ENCODE data around the gene OR7G2. TPM values are rescaled to one million over a fixed set of nuclear protein-coding genes. Genes with fewer than 3 reads are reported as not detected.

Gene OR7G2
- total and polyA plus RNA-seq, 9 of the 15 experiments (the other 6 are each of a cell fraction or from before 2014, with no cell fraction given): 0.20 TPM; not detected in 8

GRCh38 chr19:9065457-9066014, 41.7 kb downstream of the OR7G2 start:
- POLR2A ChIA-PET: interaction anchor here (0.6 kb wide), 1 partner anchor 9 kb away, joined by 3 read pairs; no protein-coding TSS in a partner anchor
- intact Hi-C loops (cut with micrococcal nuclease): no loop called here

More at GRCh38 chr19:9065457-9066014, 41.7 kb downstream of the OR7G2 start:
- BruUV-seq (replicated peaks): no TSS peak
- DNase-seq (ENCODE audit: extremely low read depth in 1 of 4, low spot score in 3 of 4) (no peak), ATAC-seq (no peak), FAIRE-seq (no peak)
- H4K20me1 ChIP-seq (replicated peaks; ENCODE audit: control insufficient read depth, insufficient read depth, low read length): no peaks in the 10 kb centered on the region
- CTCF ChIA-PET (ENCODE audit: low intra/inter-chr PET ratio): no interaction called here
- in situ Hi-C loops (cut with MboI): no loop called here
- no peak overlapping the region for H3K27ac ChIP-seq (ENCODE audit: extremely low read depth, low read depth, low read length)
- peaks cover 2 to 18% of the 10 kb centered on the region in 2 experiments; a peak in 2 of 5 replicates for H3K27me3 ChIP-seq (ENCODE audit: control insufficient read depth in 2 of 2, insufficient read depth in 2 of 2, low read length in 2 of 2)
- no peak overlapping the region for H2AFZ ChIP-seq (ENCODE audit: low read depth, low read length)
- H3K9ac ChIP-seq (ENCODE audit: insufficient read depth in 1 of 2, low read depth in 2 of 2, low read length in 2 of 2): no peak overlapping the region
- H3K9me3 ChIP-seq (replicated peaks; ENCODE audit: control insufficient read depth, insufficient read depth, low read depth, low read length): no peaks in the 10 kb centered on the region
- H3K36me3 ChIP-seq (ENCODE audit: control insufficient read depth, insufficient read depth, low read length): no peaks in the 10 kb centered on the region
- H3K4me3 ChIP-seq: no peak overlapping the region
- TF ChIP-seq SMARCE1 (IDR thresholded peaks at IDR 0.05) (no peak), ZNF511 (CRISPR knock-in tag; IDR thresholded peaks at IDR 0.05) (no peak), GTF2B (IDR thresholded peaks at IDR 0.05; ENCODE audit: extremely low read depth, insufficient read length) (no peak), ZNF316 (IDR thresholded peaks at IDR 0.05) (0 out of 2 replicates have a peak, but pooled peaks have one; percentile 28), ARID4B (CRISPR knock-in tag; IDR thresholded peaks at IDR 0.05) (no peak), ZBTB7A (IDR thresholded peaks at IDR 0.05; ENCODE audit: borderline replicate concordance, control insufficient read depth, low read depth, low read length) (no peak), MAFG (tag; conservative IDR thresholded peaks at IDR 0.05) (0 out of 2 replicates have a peak, but pooled peaks have one; percentile 10)
- no peak overlapping the region for H3K4me2 ChIP-seq (ENCODE audit: insufficient read depth, low read length)
- 2% methylated on average over 9 of the region's 12 CpGs for WGBS (ENCODE audit: insufficient coverage, low coverage, missing lambda C conversion rate)
- H3K79me2 ChIP-seq (ENCODE audit: control insufficient read depth, insufficient read depth, low read length): no peaks in the 10 kb centered on the region
- H3K4me1 ChIP-seq (replicated peaks in 1 of 2; ENCODE audit: control insufficient read depth in 2 of 2, insufficient read depth in 2 of 2, low read length in 2 of 2): peaks cover 0 to 1% of the 10 kb centered on the region in 2 experiments; a peak in 2 of 5 replicates
- no peaks in the 10 kb centered on the region for H3K9me1 ChIP-seq (ENCODE audit: control insufficient read depth, insufficient read depth, low read length)

All from K562 (cell line).